GM19043 (cell line): ENCODE results near the gene SEMA5B.

Experiments used
- ATAC-seq: cut with Tn5 transposase; IDR thresholded peaks from one replicate; pipeline ENCODE4 v1.9.1; 2021; ENCODE audit warnings: low read depth; ENCODE audit not compliant: unreplicated experiment

Gene SEMA5B

GRCh38 chr3:123060054-123060453, 32.5 kb upstream of the SEMA5B start:
- ATAC-seq: no peak

- no peak for ATAC-seq
These were observed 30.9 kb upstream of the SEMA5B start for GRCh38 chr3:123058505-123058904.

- no peak for ATAC-seq
These were observed 27.8 kb upstream of the SEMA5B start for GRCh38 chr3:123055352-123055751.

DNA sequence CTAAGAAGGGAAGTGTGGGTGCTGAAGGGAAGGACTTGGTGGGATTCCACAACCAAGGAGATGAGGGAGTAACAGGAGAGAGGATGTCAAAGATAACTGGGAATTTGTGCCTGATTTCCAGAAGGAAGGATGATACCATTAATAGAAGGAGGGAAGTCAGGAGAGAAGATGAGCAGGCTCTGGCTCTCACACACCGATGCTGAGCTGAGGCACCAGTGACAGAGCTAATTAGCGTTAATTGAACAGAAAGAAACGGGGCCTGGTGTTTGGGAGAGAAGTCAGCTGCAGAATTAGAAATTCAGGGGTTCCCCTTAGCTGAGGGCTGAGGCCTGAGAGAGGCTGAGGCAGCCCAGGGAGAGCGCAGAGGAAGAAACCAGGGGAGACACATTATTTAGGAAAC, 27.4 kb upstream of the SEMA5B start:
- ATAC-seq: no peak

- ATAC-seq: no peak
These were observed 26.7 kb upstream of the SEMA5B start for GRCh38 chr3:123054109-123054778.

DNA sequence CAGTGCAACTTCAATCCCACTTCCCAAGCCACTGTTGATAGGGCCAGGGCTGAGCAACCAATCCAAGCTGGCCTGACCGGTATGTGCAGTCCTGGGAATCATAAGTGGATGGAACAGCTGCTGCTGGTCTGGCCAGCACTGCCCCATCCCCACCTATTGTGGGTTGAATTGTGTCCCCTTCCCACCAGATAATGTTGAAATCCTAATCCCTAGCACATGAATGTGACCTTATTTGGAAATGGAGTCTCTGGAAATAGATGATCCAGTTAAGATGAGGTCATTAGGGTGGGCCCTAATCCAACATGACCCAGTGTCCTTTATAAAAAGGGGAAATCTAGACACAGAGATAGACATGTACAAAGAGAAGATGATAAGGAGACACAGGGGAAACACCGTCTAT, 25.5 kb upstream of the SEMA5B start:
- ATAC-seq: no peak

DNA sequence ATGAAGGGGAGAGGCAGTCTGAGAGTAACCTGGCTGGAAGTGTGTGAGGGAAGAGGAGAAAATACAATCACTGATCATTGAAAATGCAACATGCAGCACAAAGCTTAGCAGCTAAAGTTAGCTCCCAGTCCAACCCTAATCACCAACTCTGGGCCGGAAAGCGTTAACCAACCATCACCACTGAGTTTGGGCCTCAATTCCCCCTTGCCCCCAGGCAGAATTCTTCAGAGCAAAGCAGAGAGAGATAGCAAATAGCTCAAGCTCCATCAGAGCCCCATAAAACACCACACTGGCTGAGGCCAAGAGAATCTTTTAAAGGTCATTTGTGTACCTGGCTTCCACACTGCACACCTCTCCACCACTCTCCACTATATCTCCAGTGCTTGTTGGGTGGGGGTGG, 23.1 kb upstream of the SEMA5B start:
- ATAC-seq: no peak

- no peak for ATAC-seq
These were observed 21.1 kb upstream of the SEMA5B start for GRCh38 chr3:123048480-123049237.

DNA sequence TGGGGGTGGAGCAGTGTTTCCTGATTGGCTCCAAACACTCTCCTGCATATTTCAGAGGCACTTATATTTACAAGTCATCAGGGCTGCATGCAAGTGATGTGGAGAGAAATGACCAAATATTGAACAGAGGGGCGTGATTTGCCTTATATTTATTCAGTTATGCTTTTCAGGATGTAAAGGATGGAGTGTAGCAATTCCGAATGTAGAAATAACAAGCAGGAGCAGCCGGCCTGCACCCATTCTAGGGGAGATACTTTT, 19.4 kb upstream of the SEMA5B start:
- no peak for ATAC-seq

- ATAC-seq: no peak
These were observed 18.9 kb upstream of the SEMA5B start for GRCh38 chr3:123046262-123047061.

DNA sequence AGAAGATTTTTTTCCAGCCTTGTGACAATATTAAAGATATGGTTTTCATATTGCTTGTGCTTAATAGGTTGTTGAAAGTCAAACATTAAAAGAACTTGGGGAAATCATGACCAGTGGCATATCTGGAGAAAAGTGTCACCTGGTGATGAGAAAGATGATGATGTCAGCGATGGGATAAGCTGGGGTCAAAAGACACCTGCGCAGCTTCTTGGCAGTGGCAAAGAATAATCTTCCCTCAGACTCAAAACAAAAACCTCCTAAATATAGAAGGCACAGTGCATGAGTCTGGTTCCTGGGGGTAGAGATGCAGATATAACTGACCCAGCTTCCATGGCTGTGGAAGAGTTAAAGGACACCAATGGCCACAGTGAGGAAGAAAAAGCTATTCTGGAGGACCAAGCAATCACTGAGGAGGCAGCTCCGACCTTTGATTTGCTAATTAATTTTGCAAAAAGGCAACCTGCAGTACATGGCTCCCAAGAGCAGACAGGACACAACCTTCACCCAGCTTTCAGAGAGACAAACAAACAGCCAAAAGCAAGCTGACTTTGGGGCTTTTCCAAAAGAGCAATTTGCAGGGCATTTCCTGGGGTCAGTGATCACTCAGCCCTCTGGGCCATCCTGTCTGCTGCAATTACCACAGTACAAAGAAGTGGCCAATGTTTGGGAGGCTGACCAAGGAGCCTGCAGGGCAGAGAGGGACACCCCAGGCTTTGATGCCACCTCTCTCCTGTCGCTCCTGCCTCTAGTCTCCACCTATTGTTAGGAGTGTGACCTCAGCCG, 17.6 kb upstream of the SEMA5B start:
- ATAC-seq: no peak

DNA sequence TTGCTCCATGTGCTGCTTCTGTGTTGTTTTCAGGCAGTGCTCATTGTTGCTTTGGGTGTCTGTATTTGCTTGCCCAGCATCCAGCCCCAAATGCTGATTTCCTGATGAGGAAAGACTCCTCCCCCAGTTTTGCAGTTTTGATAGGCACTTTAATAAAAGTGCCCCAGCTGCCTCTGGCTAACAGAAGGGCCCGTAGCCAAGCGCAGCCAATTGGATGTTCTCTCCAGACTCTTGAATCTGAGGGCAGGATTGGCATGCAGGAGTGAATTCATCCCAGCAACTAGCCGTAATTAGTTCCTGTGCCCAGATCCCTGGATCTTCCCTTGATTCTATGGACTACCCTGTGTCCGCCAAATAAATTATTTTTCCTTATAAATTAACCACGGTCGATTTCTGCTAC, 14.8 kb upstream of the SEMA5B start:
- ATAC-seq: no peak

DNA sequence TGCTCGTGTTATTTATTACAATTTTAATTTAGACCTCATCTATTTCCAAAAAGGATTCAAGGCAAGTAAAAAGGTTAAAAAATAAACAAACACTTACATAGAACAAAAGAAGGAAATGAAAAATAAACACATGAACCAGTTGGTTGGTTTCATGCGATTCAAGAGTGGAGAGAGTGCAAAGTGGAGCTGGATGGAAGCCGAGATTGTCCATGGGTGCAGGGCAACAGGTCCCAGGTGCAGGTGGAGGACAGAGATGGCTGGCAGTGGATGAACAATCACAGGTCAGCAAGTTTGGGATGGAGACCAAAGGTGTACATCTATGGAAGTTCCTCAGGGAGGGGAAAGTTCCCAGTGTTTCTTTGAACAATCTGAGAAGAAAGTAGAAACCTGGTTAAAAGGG, 11.6 kb upstream of the SEMA5B start:
- no peak for ATAC-seq

- ATAC-seq: no peak
These were observed 11.2 kb upstream of the SEMA5B start for GRCh38 chr3:123038751-123039150.

DNA sequence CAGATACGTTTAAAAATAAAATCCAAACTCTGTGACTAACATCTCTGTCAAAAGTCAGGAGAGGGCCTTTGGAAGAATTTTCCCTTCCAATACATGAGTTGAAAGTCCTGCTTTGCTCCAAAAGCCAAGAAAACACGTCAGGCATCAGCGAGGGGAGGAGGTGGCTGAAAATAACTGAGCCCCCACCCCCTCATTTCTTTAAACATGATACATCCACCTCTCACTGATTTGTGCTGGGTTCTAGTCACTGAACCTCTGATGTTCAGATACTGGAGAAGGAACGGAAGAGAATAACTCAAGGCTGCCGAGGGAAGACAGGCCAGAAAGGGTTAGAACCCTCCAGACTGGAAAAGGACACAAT, 9.4 kb upstream of the SEMA5B start:
- ATAC-seq: no peak

DNA sequence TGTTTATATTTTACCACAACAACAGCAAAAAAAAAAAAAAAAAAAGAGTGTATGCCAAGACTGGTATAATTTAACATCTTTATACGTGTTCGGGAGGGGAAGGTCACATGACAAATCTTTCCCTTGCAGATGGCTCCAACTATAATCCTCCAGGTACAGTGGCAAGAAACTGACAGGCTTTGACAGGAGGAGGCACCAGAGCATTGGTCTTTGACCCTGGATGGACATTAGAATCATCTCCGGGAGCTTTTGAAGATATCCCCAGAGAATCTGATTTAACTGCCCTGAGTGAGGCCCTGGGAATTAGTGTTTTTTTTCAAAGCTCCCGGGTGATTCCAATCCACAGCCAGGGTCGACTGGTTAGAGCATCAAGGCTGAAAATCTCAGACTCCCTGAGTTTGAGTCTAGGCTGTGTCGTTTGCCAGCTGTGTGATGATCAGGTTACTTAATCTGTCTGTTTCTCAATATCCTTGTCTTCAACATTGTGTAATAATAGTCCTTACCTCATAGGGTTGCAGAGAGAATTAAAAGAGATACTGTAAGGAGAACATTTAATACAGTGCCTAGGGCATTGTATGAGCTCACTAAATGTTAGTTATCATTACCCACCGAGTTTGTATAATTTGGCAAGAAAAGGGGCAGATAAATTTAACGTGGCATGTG, 8.9 kb upstream of the SEMA5B start:
- no peak for ATAC-seq

DNA sequence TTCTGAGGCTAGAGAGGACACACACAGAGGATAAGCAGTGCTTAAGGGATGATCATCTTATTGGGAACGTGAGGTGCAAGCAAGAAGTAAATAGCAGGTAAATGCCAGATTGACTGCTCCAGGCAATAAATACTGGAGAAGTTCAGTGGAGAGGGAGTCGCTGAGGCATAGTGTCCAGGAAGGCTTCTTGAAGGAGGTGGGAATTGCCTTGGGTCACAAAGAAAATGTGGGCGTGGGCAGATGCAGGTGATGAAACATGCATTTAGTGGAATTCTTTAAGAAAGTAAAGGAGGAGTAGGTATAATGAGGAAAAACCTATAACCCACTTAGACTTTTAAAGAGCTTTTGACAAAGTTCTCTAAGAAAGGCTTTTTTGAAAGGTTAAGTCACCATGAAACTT, 7.4 kb upstream of the SEMA5B start:
- ATAC-seq: no peak

- ATAC-seq: no peak
These were observed 6.6 kb upstream of the SEMA5B start for GRCh38 chr3:123034120-123034519.

DNA sequence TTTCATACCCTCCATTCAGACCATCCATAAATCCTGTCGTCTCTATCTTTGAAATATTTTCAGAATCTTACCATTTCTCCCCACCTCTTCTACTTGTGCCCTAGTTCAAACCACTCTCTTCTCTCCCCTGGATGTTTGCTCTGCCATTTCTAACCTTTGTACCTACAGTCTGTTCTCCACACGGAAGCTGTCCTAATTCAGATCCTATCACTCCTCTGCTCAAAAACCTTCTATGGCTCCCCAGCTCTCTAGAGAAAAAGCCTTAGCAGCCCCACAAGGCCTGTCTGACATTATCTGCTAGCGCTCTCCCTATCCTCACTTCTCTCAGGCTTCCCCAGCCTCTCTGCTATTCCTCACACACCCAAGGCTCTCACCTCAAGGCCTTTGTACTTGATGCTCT, 4.5 kb upstream of the SEMA5B start:
- ATAC-seq: no peak

GRCh38 chr3:123031051-123031450, 3.5 kb upstream of the SEMA5B start:
- no peak for ATAC-seq
